Activated naive CD8-positive, alpha-beta T cell treated with anti-CD3 and anti-CD28 coated beads, Interleukin-2, amount 50 U/mL, for 16 hours (primary cell): ENCODE data around the gene RAB4A.

Source experiments
- DNase-seq: peaks from one replicate; pipeline ENCODE4 v3.0.0-alpha.2; 2020; ENCODE audit warnings: low read depth, low spot score

RAB4A gene

GRCh38 chr1:229339086-229339485 lies 68.2 kb downstream of the RAB4A start:
- no peak for DNase-seq

- DNase-seq: no peak
Measured at GRCh38 chr1:229339520-229339919, 68.6 kb downstream of the RAB4A start.

GRCh38 chr1:229340496-229340895 lies 69.6 kb downstream of the RAB4A start:
- DNase-seq: no peak

- DNase-seq: peak; percentile 40
Measured at GRCh38 chr1:229341774-229342655, 71.1 kb downstream of the RAB4A start.

GRCh38 chr1:229342656-229343569 lies 72.0 kb downstream of the RAB4A start, which contains the start of gene CCSAP:
TSS of gene CCSAP (minus strand) at chr1:229343047. CDS start at chr1:229342465, 582 bp downstream.
- DNase-seq: no peak

GRCh38 chr1:229344139-229344538 lies 73.2 kb downstream of the RAB4A start:
- no peak for DNase-seq

- DNase-seq: no peak
Measured at GRCh38 chr1:229344937-229345684, 74.2 kb downstream of the RAB4A start.

GRCh38 chr1:229347528-229347927 lies 76.6 kb downstream of the RAB4A start:
- DNase-seq: no peak

- no peak for DNase-seq
Measured at GRCh38 chr1:229349463-229350385, 78.8 kb downstream of the RAB4A start.

GRCh38 chr1:229352975-229353374 lies 82.1 kb downstream of the RAB4A start:
- DNase-seq: no peak

- no peak for DNase-seq
Measured at GRCh38 chr1:229354226-229354625, 83.3 kb downstream of the RAB4A start.
